H9 (cell line): ENCODE data around the gene ZNHIT3. TPM values are rescaled to one million over a fixed set of nuclear protein-coding genes. Genes with fewer than 3 reads are reported as not detected.

Experiments used
- DNase-seq: peaks from one replicate; pipeline ENCODE4 v3.0.0-alpha.2; 2017
- H2AFZ ChIP-seq: one replicate; pipeline ENCODE4 v1.6.1; 2013; ENCODE audit warnings: mild to moderate bottlenecking, low read length, control low read depth, moderate library complexity
- H2AK5ac ChIP-seq: 2 replicates; pipeline ENCODE4 v1.6.1; 2013; ENCODE audit warnings: low read length, control low read depth, mixed read lengths; ENCODE audit not compliant: insufficient read length
- H2BK120ac ChIP-seq: one replicate; pipeline ENCODE4 v1.6.1; 2013; ENCODE audit warnings: low read depth, mild to moderate bottlenecking, low read length, control low read depth, inconsistent platforms; ENCODE audit not compliant: poor library complexity, severe bottlenecking
- H2BK12ac ChIP-seq: 2 replicates; pipeline ENCODE4 v1.6.1; 2013; ENCODE audit warnings: low read length, control low read depth, mixed read lengths, low read depth; ENCODE audit not compliant: insufficient read length
- H2BK15ac ChIP-seq: 2 replicates; pipeline ENCODE4 v1.6.1; 2013; ENCODE audit warnings: low read depth, low read length, control low read depth
- H2BK20ac ChIP-seq: one replicate; pipeline ENCODE4 v1.6.1; 2013; ENCODE audit warnings: low read depth, mild to moderate bottlenecking, low read length, control low read depth, inconsistent platforms; ENCODE audit not compliant: poor library complexity, severe bottlenecking
- H2BK5ac ChIP-seq: 2 replicates; pipeline ENCODE4 v1.6.1; 2013; ENCODE audit warnings: low read length, control low read depth, mixed read lengths; ENCODE audit not compliant: insufficient read length
- H3K14ac ChIP-seq: 2 replicates; pipeline ENCODE4 v1.6.1; 2013; ENCODE audit warnings: low read length, control low read depth; ENCODE audit not compliant: insufficient read depth
- H3K18ac ChIP-seq: 2 replicates; pipeline ENCODE4 v1.6.1; 2013; ENCODE audit warnings: low read depth, mild to moderate bottlenecking, mixed read lengths, low read length, control low read depth; ENCODE audit not compliant: insufficient read length
- H3K23ac ChIP-seq: 2 replicates; pipeline ENCODE4 v1.6.1; 2013; ENCODE audit warnings: low read length, control low read depth, mixed read lengths, low read depth; ENCODE audit not compliant: insufficient read length
- H3K23me2 ChIP-seq: 2 replicates; pipeline ENCODE4 v1.6.1; 2013; ENCODE audit warnings: low read depth, mild to moderate bottlenecking, mixed read lengths, low read length, control low read depth; ENCODE audit not compliant: insufficient read length, poor library complexity, severe bottlenecking
- H3K27ac ChIP-seq: 2 replicates; pipeline ENCODE4 v1.5.1; 2013; ENCODE audit warnings: low read length, control low read depth, mixed read lengths, low read depth; ENCODE audit not compliant: insufficient read length
- H3K27me3 ChIP-seq: 2 replicates; pipeline ENCODE4 v1.6.1; 2013; ENCODE audit warnings: low read length, control low read depth, inconsistent platforms; ENCODE audit not compliant: insufficient read depth
- H3K4ac ChIP-seq: 2 replicates; pipeline ENCODE4 v1.6.1; 2013; ENCODE audit warnings: low read depth, mild to moderate bottlenecking, control low read depth, inconsistent platforms, low read length, moderate library complexity
- H3K4me1 ChIP-seq: 2 replicates; pipeline ENCODE4 v1.6.1; 2013; ENCODE audit warnings: low read length, control low read depth, inconsistent platforms; ENCODE audit not compliant: insufficient read depth
- H3K4me2 ChIP-seq: 2 replicates; pipeline ENCODE4 v1.6.1; 2013; ENCODE audit warnings: low read length, control low read depth, mixed read lengths; ENCODE audit not compliant: insufficient read length, insufficient read depth
- H3K56ac ChIP-seq: 2 replicates; pipeline ENCODE4 v1.6.1; 2013; ENCODE audit warnings: low read depth, mild to moderate bottlenecking, mixed read lengths, low read length, control low read depth; ENCODE audit not compliant: insufficient read length
- H3K79me1 ChIP-seq: 2 replicates; pipeline ENCODE4 v1.6.1; 2013; ENCODE audit warnings: low read depth, mild to moderate bottlenecking, moderate library complexity, low read length, control low read depth, inconsistent platforms; ENCODE audit not compliant: insufficient read depth, poor library complexity, severe bottlenecking
- H3K79me2 ChIP-seq: 2 replicates; pipeline ENCODE4 v1.6.1; 2013; ENCODE audit warnings: low read length, control low read depth, inconsistent platforms; ENCODE audit not compliant: insufficient read depth
- H3K9ac ChIP-seq: 2 replicates; pipeline ENCODE4 v1.6.1; 2013; ENCODE audit warnings: low read length, control low read depth, mixed read lengths; ENCODE audit not compliant: insufficient read length; ENCODE audit errors: extremely low read depth
- H3K9me3 ChIP-seq: one replicate; pipeline ENCODE4 v1.6.1; 2013; ENCODE audit warnings: low read depth, low read length, inconsistent platforms; ENCODE audit not compliant: control insufficient read depth
- H3T11ph ChIP-seq: one replicate; pipeline ENCODE4 v1.6.1; 2013; ENCODE audit warnings: mild to moderate bottlenecking, low read length, control low read depth, inconsistent platforms
- H4K20me1 ChIP-seq: one replicate; pipeline ENCODE4 v1.6.1; 2013; ENCODE audit not compliant: control insufficient read depth, insufficient read length, insufficient read depth
- H4K5ac ChIP-seq: 2 replicates; pipeline ENCODE4 v1.6.1; 2013; ENCODE audit warnings: low read depth, mild to moderate bottlenecking, mixed read lengths, low read length, control low read depth; ENCODE audit not compliant: insufficient read length
- H4K8ac ChIP-seq: replicated peaks from 2 replicates; pipeline ENCODE4 v1.6.1; 2013; ENCODE audit warnings: low read length, control low read depth, mixed read lengths, low read depth; ENCODE audit not compliant: insufficient read length
- H4K91ac ChIP-seq: 2 replicates; pipeline ENCODE4 v1.6.1; 2013; ENCODE audit warnings: low read depth, mild to moderate bottlenecking, moderate library complexity, mixed read lengths, low read length, control low read depth; ENCODE audit not compliant: insufficient read length
- H3K27ac Mint-ChIP-seq, 3 experiments: 2 replicates in 2 of 3; 3 replicates in 1 of 3; pipeline ENCODE4 v1.8.0; 2020 to 2021; ENCODE audit warnings: mixed read lengths in 3 of 3, mild to moderate bottlenecking in 1 of 3, moderate library complexity in 1 of 3
- H3K27me3 Mint-ChIP-seq: 2 replicates; pipeline ENCODE4 v1.8.0; 2021; ENCODE audit warnings: low read depth, mild to moderate bottlenecking, moderate library complexity, mixed read lengths
- H3K36me3 Mint-ChIP-seq, 3 experiments: 2 replicates in 2 of 3; 3 replicates in 1 of 3; pipeline ENCODE4 v1.8.0; 2020 to 2021; ENCODE audit warnings: low read depth in 3 of 3, mixed read lengths in 3 of 3; ENCODE audit not compliant: insufficient read depth in 1 of 3
- H3K4me1 Mint-ChIP-seq, 2 experiments: 2 replicates each; pipeline ENCODE4 v1.8.0; 2020; ENCODE audit warnings: mixed read lengths in 2 of 2
- H3K4me3 Mint-ChIP-seq, 2 experiments: 2 replicates in 1 of 2; 3 replicates in 1 of 2; pipeline ENCODE4 v1.8.0; 2020 to 2021; ENCODE audit warnings: mild to moderate bottlenecking in 2 of 2, mixed read lengths in 2 of 2, moderate library complexity in 1 of 2
- H3K9me3 Mint-ChIP-seq, 2 experiments: 2 replicates in 1 of 2; 3 replicates in 1 of 2; pipeline ENCODE4 v1.8.0; 2020; ENCODE audit warnings: mild to moderate bottlenecking in 2 of 2, mixed read lengths in 2 of 2, moderate library complexity in 1 of 2
- CTCF ChIP-seq: fragments of 200-600 bp; sonication (generic); conservative IDR thresholded peaks from 3 replicates; pipeline ENCODE4 v1.8.0; 2021; ENCODE audit warnings: antibody characterized with exemption, mild to moderate bottlenecking
- WGBS: extraction: QIAGEN DNeasy Blood & Tissue Kit; methylation state at CpG from one replicate; pipeline ENCODE4 v1.1.7; 2013; ENCODE audit warnings: missing lambda C conversion rate, low lambda C conversion rate, mixed read lengths; ENCODE audit not compliant: insufficient read length; ENCODE audit errors: extremely low coverage; 5-methylcytosine and 5-hydroxymethylcytosine counted together
- total RNA-seq: library from RNA; stranded (reverse); gene quantifications from 2 replicates; pipeline ENCODE4 v1.2.1, GENCODE V29; 2021

Gene ZNHIT3
- total RNA-seq, 1 experiment from 2014 or later = 64.7 TPM

- Histone ChIP-seq H3K23me2 (no peaks in the 10 kb centered on the region), H3K14ac (no peak overlapping the region), H3K9ac (no peak overlapping the region), H3K27me3 (no peaks in the 10 kb centered on the region), H3K4ac (no peak overlapping the region), H4K5ac (no peak overlapping the region), H3K79me2 (no peaks in the 10 kb centered on the region), H2BK5ac (no peak overlapping the region), H2AFZ (no peak overlapping the region), H3K4me2 (no peak overlapping the region), H2BK120ac (no peak overlapping the region), H3K18ac (no peak overlapping the region), H3K79me1 (no peaks in the 10 kb centered on the region), H4K8ac (no peak overlapping the region), H2BK12ac (no peak overlapping the region), H2BK15ac (no peak overlapping the region), H2AK5ac (no peak overlapping the region), H3K56ac (no peak overlapping the region), H4K20me1 (no peaks in the 10 kb centered on the region), H4K91ac (no peak overlapping the region), H3K9me3 (no peaks in the 10 kb centered on the region), H2BK20ac (no peak overlapping the region), H3K27ac (no peak overlapping the region), H3T11ph (no peak overlapping the region), H3K23ac (no peak overlapping the region), H3K4me1 (no peaks in the 10 kb centered on the region)
- no CpG with 5 or more reads among the region's 4 CpGs for WGBS
- Mint-ChIP-seq H3K4me1 (no peaks in the 10 kb centered on the region), H3K27ac (no peak overlapping the region), H3K9me3 (no peaks in the 10 kb centered on the region), H3K4me3 (no peak overlapping the region), H3K27me3 (no peaks in the 10 kb centered on the region; the same call in 1 of the 2 replicates), H3K36me3 (peaks cover 42 to 90% (median 79%) of the 10 kb centered on the region in 3 experiments; a peak in 6 of 7 replicates)
- no peak for DNase-seq
- no peak for TF ChIP-seq CTCF
Measured at GRCh38 chr17:36524428-36524876, 38.0 kb downstream of the ZNHIT3 start.
